Fibroblast of the conjunctiva (primary cell): ENCODE data around the gene FOXJ3.

ENCODE experiments used
- DNase-seq: peaks from one replicate; pipeline ENCODE4 v3.0.0-alpha.2; 2010; ENCODE audit warnings: low read depth

The FOXJ3 gene

GRCh38 chr1:42167611-42168390, 167.2 kb downstream of the FOXJ3 start:
- no peak for DNase-seq

DNA sequence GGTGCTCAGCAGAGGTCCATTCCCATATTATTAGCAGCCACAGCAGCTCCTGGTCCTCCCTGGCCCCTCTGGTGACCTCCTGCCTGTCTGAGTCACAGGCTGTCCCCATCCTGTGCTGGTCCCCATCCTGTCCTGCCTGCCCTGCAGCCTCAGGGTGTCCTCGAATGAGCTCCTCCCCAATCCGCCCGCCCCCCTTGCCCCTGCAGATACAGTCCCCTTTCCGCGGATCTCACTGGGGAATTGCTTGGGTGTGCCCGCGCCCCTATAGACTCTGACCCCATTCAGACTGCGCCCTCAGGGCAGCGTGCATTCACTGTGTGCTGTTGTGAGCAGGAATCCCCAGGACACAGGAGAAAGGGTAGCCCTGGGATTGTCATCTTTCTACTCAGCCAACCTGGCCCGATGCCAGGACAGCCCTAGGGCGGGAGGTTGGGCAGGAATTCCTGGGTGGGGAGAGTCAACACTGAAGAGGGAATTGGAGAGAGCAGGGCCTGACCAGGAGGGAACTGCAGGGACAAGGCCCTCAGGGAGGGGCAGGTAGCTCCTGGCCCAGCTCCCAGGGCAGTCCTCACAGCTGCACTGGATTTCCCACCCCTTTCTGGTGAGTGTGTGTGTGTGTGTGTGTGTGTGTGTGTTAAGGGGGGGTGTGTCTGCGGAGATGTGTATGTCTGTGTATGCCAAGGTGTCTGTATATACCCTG, 169.4 kb downstream of the FOXJ3 start:
- no peak for DNase-seq

- no peak for DNase-seq
Observed at GRCh38 chr1:42164551-42165420, 170.2 kb downstream of the FOXJ3 start, which contains the start of gene GUCA2A. GUCA2A (minus strand) TSS chr1:42164745; CDS start chr1:42164712, 33 bp downstream.

DNA sequence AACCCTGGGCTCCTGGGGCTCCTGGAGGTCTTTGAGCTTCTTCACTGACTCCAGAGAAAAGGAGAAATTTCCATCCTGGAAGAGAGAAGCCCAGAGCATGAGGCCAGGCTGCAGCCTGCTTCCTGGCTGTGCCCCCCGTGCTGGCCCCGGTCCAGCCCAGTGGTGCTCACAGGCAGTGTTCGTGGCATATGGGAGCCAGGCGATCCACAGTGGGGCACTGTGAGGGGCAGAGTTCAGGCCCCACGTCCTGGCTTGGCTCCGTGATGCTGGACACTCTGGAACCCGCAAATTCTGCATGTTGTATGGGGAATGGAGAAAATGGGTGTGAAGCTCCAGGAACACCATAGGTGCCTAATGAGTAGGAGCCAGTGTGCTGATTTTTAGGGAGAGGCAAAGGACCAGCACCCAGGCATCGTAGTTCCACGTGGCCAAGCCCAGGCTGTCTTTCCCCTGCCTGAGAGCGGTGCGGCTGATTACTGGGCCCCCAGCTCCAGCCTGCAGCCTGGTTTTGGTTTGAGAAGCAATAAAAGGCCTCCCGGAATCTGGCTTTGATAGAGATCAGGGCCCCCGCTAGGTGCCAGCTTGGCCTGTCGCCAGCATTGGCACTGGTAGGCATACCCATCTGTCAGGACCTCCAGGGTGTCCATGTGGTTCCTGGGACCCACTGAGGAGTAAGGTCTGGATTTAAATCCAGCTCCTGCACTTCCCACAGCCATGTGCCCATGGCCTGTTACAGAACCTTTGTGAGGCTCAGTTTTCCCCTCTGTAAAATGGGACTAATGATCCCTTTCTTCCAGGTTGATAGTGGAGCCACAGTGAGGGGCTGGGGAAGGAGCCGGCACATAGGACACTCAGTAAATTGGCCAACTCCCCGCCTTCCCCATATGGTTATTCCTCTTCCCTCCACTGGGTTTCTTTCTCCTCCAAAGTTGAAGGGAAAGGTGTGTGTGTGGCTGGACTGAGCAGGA, 171.2 kb downstream of the FOXJ3 start:
- no peak for DNase-seq

DNA sequence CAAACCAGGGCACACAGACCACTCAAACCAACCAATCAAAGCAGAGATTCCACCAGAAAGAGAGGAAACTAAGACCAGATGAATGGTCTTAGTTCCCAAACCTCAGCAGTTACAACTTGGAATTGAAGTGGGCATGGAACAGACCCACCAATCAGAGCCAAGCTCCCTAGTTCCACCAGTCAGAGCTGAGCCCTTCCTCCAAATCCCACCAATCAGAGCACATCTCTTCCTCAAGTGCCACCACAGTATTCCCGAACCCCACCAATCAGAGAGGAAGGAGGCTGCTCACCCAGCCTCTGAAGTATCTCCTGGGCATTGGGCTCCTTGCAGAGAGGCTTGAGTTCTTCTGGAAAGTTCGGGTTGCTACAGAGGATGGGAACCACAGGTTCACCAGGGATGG, 171.9 kb downstream of the FOXJ3 start:
- DNase-seq, result no peak

DNA sequence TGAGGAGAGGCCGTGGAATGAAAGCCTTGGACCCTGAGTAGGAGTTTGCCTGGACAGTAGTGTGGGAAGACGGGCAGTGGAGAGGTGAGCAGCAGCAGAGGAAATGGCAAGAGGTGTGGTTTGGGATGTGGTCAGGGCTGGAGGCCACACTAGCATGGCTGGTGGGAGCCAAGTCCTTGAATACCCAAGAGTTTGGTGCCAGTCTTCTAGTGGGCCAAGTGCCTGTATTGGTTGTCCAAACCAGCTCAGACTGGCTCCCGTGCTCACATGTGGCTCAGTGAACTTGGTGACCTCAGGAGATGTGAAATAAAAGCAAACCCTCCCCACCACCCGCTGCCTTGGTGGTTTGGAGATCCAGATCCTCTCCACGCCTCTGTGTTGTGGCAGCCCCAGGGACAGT, 172.9 kb downstream of the FOXJ3 start:
- DNase-seq, result no peak

GRCh38 chr1:42158189-42158588, 176.8 kb downstream of the FOXJ3 start:
- DNase-seq, result no peak

DNA sequence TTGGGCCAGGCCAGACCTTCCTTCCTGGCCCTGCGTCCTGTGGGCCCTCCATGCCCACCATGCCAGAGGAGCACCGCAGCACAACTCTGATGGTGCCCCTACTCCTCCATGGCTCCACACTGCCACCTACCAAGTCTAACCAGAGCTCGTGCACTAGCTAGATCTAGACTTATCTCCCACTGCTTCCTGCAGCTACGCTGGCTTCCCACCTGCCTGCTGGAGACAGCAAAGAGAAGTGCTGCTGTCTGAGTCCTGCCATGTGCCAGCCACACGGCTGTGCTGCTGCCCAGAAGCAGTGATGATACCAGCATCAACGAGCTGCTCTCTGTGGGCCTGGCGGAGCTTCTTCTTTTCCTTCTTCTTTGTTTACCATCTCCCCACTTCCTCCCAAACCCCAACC, 177.4 kb downstream of the FOXJ3 start:
- DNase-seq, result no peak

- DNase-seq, result no peak
Observed at GRCh38 chr1:42155362-42155761, 179.7 kb downstream of the FOXJ3 start.

DNA sequence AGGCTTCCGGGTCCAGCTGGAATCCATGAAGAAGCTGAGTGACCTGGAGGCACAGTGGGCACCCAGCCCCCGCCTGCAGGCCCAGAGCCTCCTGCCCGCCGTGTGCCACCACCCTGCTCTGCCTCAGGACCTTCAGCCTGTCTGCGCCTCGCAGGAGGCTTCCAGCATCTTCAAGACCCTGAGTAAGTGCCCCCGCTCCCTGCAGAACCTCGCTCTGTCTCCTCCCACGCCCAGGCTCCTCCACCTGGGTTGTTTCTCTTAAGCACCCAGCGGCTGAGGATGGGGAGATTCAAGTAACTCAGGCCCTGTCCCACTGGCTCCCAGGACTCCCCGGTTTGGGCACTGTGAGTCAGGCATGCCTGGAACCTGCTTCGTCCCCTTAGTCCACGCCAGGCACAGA, 180.3 kb downstream of the FOXJ3 start:
- no peak for DNase-seq

GRCh38 chr1:42153624-42154023, 181.4 kb downstream of the FOXJ3 start:
- no peak for DNase-seq

GRCh38 chr1:42152907-42153600, 182.0 kb downstream of the FOXJ3 start, which contains the start of gene GUCA2B:
GUCA2B (plus strand) TSS chr1:42153410; CDS start chr1:42153451, 41 bp downstream.
- no peak for DNase-seq

DNA sequence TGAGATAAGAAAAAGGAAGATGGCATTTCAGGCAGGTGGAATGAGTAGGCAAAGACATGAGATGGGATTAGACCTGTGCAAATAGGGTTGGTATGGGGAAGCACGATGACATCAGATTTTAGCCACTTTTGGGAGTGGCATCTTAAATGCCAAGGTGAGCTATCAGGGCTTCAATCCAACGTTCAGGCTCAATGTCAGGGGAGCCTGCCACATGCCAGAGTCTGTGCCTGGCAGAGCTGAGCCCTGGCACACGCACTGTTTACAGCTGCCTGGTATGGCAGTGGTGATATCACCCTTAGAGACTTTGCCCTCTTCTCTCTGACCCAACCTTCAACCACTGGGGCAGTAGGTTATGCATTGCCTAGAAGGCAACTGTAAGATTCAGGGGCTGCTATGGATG, 182.9 kb downstream of the FOXJ3 start:
- no peak for DNase-seq

DNA sequence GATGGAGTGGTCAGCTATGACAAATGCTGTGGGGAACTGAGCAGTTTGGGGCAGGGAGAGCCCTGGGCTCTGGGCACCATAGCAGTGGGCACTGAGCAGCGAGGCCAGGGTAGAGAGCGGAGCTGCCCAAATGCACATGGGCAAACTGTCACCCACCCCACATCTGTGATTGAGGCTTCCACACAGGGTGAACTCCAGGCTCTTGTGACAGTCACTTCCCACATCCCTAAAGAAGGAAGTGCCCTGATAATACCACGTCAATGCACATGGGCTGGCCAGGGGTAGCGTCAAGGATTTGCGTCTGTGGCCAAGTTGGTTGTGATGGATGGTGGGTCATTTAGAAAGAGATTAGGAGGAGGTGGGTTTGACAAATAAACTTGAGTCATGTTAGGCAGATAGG, 184.4 kb downstream of the FOXJ3 start:
- DNase-seq, result no peak

- no peak for DNase-seq
Observed at GRCh38 chr1:42148166-42148565, 186.9 kb downstream of the FOXJ3 start.

DNA sequence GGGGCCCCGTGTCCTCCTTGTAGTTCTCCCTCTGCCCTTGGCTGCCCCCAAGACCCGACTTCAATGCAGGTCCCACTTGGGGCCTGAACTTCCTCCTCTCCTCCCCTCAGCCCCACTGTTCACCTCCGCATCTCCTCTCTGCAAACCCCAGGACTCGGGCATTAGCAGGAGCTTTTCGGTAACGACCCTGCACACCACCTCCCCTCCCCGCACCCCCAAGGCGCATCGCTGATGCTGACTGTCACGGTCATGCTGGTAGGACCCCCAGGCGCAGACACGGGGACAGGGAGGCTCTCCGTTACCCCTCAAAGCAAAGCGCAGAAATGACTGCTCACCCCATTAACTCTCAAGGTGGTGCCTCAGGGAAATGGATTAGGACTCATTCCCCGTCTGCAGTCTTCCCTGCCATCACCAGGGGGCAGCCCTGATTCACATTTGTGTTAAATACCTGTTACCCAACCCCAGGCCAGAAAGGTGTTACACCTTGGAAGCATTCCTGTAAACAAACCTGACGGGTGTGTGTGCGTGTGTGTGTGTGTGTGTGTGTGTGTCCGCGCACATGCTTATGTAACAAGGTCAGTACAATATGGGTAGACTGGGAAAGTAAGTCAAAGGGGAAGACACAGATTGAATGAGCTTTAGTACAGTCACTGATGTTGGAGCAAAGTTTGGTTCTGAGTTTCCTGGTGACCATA, 188.3 kb downstream of the FOXJ3 start:
- DNase-seq, result peak; percentile 20

GRCh38 chr1:42145764-42146625, 189.0 kb downstream of the FOXJ3 start:
- no peak for DNase-seq

- no peak for DNase-seq
Observed at GRCh38 chr1:42145389-42145716, 189.7 kb downstream of the FOXJ3 start.

- no peak for DNase-seq
Observed at GRCh38 chr1:42144711-42145388, 190.2 kb downstream of the FOXJ3 start.
